Gastrocnemius medialis (tissue), 4 donors: ENCODE data around the gene DUOXA2.

ENCODE experiments used
- CTCF ChIP-seq, 5 experiments: fragments of 450-650 bp in 3 of 5; fragments of 200-600 bp in 2 of 5; sonication (generic) in 2 of 5; IDR thresholded peaks in 4 of 5; conservative IDR thresholded peaks in 1 of 5; 1 replicate in 4 of 5; 2 replicates in 1 of 5; pipeline ENCODE4 v1.5.1; 2016 to 2019; ENCODE audit warnings: antibody characterized with exemption in 5 of 5, mild to moderate bottlenecking in 3 of 5, moderate library complexity in 3 of 5
- POLR2A ChIP-seq, 2 donors: fragments of 450-650 bp; IDR thresholded peaks; one replicate each; pipeline ENCODE4 v1.6.1; 2017; ENCODE audit warnings: antibody characterized with exemption in 2 of 2, mild to moderate bottlenecking in 2 of 2, moderate library complexity in 2 of 2

DNA sequence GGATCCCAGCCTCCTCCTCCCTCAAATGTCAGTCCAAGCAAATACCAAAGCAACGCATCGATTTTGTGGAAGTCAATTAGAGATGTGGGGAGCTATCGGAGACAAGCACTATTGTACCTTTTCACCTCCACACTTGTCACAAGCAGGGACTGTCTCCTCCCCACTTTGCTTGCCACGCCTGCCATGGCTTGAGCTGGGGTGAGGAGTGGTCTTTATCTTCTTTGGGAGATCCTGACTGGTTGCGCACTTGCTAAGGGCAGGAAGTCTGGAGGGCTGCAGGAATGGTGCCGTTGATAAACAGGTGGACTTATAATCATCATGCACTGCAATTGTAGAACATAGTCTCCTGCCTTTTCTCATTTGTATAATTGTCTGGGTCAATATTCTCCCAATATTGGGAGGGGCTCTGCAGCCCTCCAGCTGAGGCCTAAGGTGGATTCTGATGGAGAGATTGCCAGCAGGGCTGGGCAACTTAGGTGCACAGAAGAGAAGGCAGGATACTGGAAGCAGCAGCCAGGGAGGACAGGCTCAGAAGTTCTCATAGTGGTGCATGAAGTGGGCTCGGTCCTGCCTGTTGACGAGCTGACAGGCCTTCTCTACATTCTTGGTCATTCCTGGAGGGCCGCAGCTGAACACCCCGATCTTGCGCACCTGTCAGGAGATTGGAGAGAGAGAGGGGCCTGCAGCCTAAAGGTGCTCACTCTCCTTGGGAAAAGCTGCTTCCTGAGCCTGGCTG is 20.3 kb upstream of the DUOXA2 start:
- TF ChIP-seq CTCF (IDR thresholded peaks at IDR 0.05 in 4 of 5, conservative IDR thresholded peaks at IDR 0.05 in 1 of 5) (no peak), POLR2A (IDR thresholded peaks at IDR 0.05) (no peak)
